Large intestine (tissue), 3 donors: ENCODE results near the gene DUSP18. TPM values are rescaled to one million over a fixed set of nuclear protein-coding genes. Genes with fewer than 3 reads are reported as not detected.
"Not testable (repeated sequence)": the region's sequence is repeated elsewhere in the genome, so short reads cannot be mapped to it uniquely, and the experiment has no call there.

Experiments
- DNase-seq, 2 donors: peaks; one replicate each; pipeline versions ENCODE4 v3.0.0 to v3.0.0-alpha.2; 2013
- H3K27ac ChIP-seq: one replicate; pipeline ENCODE4 v1.5.1; 2013; ENCODE audit warnings: low read length
- H3K27me3 ChIP-seq: 2 replicates; pipeline ENCODE4 v1.6.1; 2013; ENCODE audit warnings: low read length; ENCODE audit not compliant: control insufficient read depth, insufficient read depth
- H3K36me3 ChIP-seq: 2 replicates; pipeline ENCODE4 v1.6.1; 2013; ENCODE audit warnings: low read length; ENCODE audit not compliant: control insufficient read depth, insufficient read depth
- H3K4me1 ChIP-seq: one replicate; pipeline ENCODE4 v1.6.1; 2013; ENCODE audit warnings: low read length; ENCODE audit not compliant: control insufficient read depth, insufficient read depth
- H3K4me3 ChIP-seq: one replicate; pipeline ENCODE4 v1.5.1; 2013; ENCODE audit warnings: low read length
- H3K9me3 ChIP-seq: one replicate; pipeline ENCODE4 v1.6.1; 2013; ENCODE audit warnings: mild to moderate bottlenecking, low read depth, low read length, moderate library complexity; ENCODE audit not compliant: control insufficient read depth
- WGBS: methylation state at CpG from one replicate; pipeline ENCODE4 v1.1.5; 2013; ENCODE audit warnings: low lambda C conversion rate; ENCODE audit not compliant: insufficient coverage; 5-methylcytosine and 5-hydroxymethylcytosine counted together
- polyA plus RNA-seq: library from polyadenylated mRNA; unstranded; fragments of 120-200 nt; gene quantifications from one replicate; pipeline ENCODE4 v1.2.1, GENCODE V29; 2013

Gene DUSP18
- polyA plus RNA-seq, 1 donor = 11.3 TPM

GRCh38 chr22:30679895-30680690, 12.4 kb upstream of the DUSP18 start:
- H3K27me3 ChIP-seq, DNase-seq, H3K4me1 ChIP-seq, H3K36me3 ChIP-seq, H3K27ac ChIP-seq, H3K9me3 ChIP-seq, H3K4me3 ChIP-seq: not testable (repeated sequence)
- 25% methylated on average over 1 of the region's 12 CpGs for WGBS

GRCh38 chr22:30676565-30676964, 8.9 kb upstream of the DUSP18 start:
- not testable (repeated sequence) for H3K4me1 ChIP-seq, H3K9me3 ChIP-seq, H3K27me3 ChIP-seq, H3K4me3 ChIP-seq, DNase-seq, H3K36me3 ChIP-seq, H3K27ac ChIP-seq
- WGBS = 100% methylated on average over 1 of the region's 3 CpGs

DNA sequence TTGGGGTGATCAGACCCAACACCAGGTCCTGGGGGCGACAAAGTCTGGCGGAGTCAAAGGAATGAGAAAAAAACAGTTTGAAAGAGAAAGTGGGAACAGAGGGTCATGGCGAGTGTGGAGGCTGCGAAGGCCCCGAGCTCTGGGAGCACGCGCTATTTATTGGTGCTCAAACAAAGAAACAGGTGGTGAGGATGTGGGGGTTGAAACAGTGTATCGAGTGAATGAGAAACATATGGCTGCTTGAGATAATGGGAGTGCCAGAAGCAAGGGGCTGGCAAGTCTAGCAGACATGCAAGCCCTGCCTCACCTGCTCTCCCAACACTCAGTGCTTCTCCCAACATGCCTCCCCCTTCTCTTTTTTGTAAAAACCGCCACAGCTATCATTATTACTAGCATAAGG, 7.8 kb upstream of the DUSP18 start:
- peak in 1 of 2 donors; percentile 41 for DNase-seq

GRCh38 chr22:30674482-30674881, 6.8 kb upstream of the DUSP18 start:
- Histone ChIP-seq H3K36me3 (no peaks in the 10 kb centered on the region), H3K4me3 (no peak overlapping the region), H3K4me1 (no peaks in the 10 kb centered on the region), H3K27ac (no peak overlapping the region), H3K9me3 (no peaks in the 10 kb centered on the region), H3K27me3 (no peaks in the 10 kb centered on the region)
- whole genome bisulfite sequencing = 83% methylated on average over 1 of the region's 6 CpGs
- DNase-seq = no peak

More for the DNA sequence above, 7.8 kb upstream of the DUSP18 start:
- no CpG with 5 or more reads among the region's 9 CpGs for WGBS
- Histone ChIP-seq H3K27ac (no peak overlapping the region), H3K4me3 (no peak overlapping the region), H3K4me1 (no peaks in the 10 kb centered on the region), H3K36me3 (no peaks in the 10 kb centered on the region), H3K27me3 (no peaks in the 10 kb centered on the region), H3K9me3 (no peaks in the 10 kb centered on the region)

DNA sequence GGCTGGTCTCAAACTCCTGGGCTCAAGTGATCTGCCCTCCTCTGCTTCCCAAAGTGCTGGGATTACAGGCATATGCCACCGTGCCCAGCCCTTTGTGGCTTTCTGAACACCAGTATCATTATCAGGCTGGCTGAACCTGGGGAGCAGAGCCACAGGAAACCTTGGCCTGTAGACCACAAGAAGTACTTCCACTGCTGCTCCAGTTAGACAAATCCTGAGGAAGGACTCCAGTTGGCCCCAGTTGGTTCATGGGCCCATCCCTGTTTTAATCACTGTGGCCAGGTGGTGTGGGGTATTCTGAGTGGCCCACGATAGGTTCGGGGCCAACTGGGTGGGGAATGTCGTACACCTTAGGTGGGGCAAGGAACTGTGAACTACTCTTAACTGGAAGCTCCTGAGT, 5.5 kb upstream of the DUSP18 start:
- no CpG with 5 or more reads among the region's 4 CpGs for WGBS
- H3K4me3 ChIP-seq = no peak overlapping the region
- peaks cover 5% of the 10 kb centered on the region for H3K4me1 ChIP-seq
- no peaks in the 10 kb centered on the region for H3K36me3 ChIP-seq
- H3K9me3 ChIP-seq = no peaks in the 10 kb centered on the region
- no peak for DNase-seq
- no peaks in the 10 kb centered on the region for H3K27me3 ChIP-seq
- H3K27ac ChIP-seq = no peak overlapping the region

- H3K36me3 ChIP-seq = no peaks in the 10 kb centered on the region
- H3K4me3 ChIP-seq = no peak overlapping the region
- peaks cover 10% of the 10 kb centered on the region for H3K4me1 ChIP-seq
- no peak overlapping the region for H3K27ac ChIP-seq
- no peak for DNase-seq
- no CpG with 5 or more reads among the region's 3 CpGs for WGBS
- H3K9me3 ChIP-seq = no peaks in the 10 kb centered on the region
- no peaks in the 10 kb centered on the region for H3K27me3 ChIP-seq
Observed at GRCh38 chr22:30671071-30671470, 3.4 kb upstream of the DUSP18 start.

- DNase-seq = no peak
- peak overlapping the region; percentile 92 for H3K27ac ChIP-seq
Observed at GRCh38 chr22:30668386-30668710, 673 bp upstream of the DUSP18 start.

DNA sequence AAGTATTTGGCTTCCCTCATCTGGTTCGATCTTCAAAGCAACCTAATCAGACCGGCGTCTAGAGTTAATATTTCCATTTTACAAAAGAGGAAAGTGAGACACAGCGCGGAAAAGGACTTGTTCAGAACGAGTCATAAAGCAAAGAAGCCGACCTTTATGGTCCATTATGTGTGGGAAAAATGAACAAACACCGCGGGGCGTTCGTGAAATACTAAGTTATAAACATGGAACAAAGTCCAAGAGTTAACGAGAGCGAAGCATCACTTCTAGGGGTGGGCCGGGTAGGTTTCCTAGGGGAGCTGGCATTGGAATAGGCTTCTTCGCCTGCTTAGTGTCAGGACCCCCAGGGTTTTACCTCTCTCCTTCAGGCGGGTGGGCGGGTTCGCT, 575 bp downstream of the DUSP18 start:
- WGBS = no CpG with 5 or more reads among the region's 18 CpGs
- Histone ChIP-seq H3K4me1 (peaks cover 12% of the 10 kb centered on the region), H3K27me3 (no peaks in the 10 kb centered on the region), H3K4me3 (peak overlapping the region; percentile 65), H3K36me3 (peaks cover 14% of the 10 kb centered on the region), H3K9me3 (no peaks in the 10 kb centered on the region), H3K27ac (peak overlapping the region; percentile 92)
- peak; percentile 78 to 92 for DNase-seq

More at GRCh38 chr22:30668386-30668710, 673 bp upstream of the DUSP18 start:
- H3K27me3 ChIP-seq = no peaks in the 10 kb centered on the region
- peaks cover 5% of the 10 kb centered on the region for H3K36me3 ChIP-seq
- H3K4me3 ChIP-seq = peak overlapping the region; percentile 65
- peaks cover 12% of the 10 kb centered on the region for H3K4me1 ChIP-seq
- no peaks in the 10 kb centered on the region for H3K9me3 ChIP-seq
- WGBS = no CpG with 5 or more reads among the region's 10 CpGs

DNA sequence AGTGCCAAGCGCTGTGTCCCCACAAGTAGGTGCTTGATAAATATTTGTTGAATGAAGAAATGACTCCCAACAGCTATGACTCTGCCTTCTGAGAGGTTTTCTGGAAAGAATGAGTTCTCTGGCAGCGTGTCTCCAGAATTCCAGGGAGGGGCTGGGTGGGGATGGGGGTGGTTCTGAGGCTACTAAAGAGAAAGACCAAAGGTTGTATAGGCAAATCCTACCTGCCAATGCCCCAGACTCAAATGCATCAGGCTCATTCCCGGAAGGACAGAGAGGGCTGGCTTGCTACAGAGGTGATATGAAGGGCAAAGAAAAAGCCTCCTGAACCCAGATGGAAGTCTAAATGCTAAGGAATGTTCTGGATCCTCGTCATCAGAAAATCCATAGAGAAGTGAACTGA, 1.9 kb downstream of the DUSP18 start:
- H3K4me3 ChIP-seq = no peak overlapping the region
- H3K27ac ChIP-seq = no peak overlapping the region
- H3K4me1 ChIP-seq = peaks cover 12% of the 10 kb centered on the region
- H3K27me3 ChIP-seq = no peaks in the 10 kb centered on the region
- H3K9me3 ChIP-seq = no peaks in the 10 kb centered on the region
- H3K36me3 ChIP-seq = peaks cover 16% of the 10 kb centered on the region
- no peak for DNase-seq
- no CpG with 5 or more reads among the region's 4 CpGs for WGBS

GRCh38 chr22:30665266-30665665, 2.4 kb downstream of the DUSP18 start:
- 78% methylated on average over 1 of the region's 2 CpGs for WGBS
- DNase-seq = no peak
- Histone ChIP-seq H3K4me3 (no peak overlapping the region), H3K4me1 (peaks cover 12% of the 10 kb centered on the region), H3K27ac (no peak overlapping the region), H3K36me3 (peaks cover 16% of the 10 kb centered on the region), H3K27me3 (no peaks in the 10 kb centered on the region), H3K9me3 (no peaks in the 10 kb centered on the region)

DNA sequence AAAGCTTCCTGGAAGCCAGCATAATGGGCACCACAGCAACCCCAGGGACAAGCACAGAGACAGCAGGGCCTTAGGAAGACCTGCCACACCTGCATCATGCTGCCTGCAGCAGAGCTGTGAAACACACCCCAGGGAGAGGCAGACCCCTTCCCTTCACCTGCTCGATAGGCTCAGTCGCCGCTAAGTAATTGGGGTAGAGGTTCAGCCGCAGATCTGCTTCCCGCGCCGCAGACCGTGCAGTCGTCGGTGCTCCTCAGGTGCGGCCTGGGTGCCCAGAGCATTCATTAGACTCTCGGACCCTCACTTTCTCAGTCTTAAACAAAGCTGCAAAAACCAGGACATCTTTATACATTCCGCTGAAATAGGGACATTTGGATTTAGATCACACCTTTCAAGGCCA, 2.9 kb downstream of the DUSP18 start:
- Histone ChIP-seq H3K27ac (no peak overlapping the region), H3K36me3 (peaks cover 16% of the 10 kb centered on the region), H3K27me3 (no peaks in the 10 kb centered on the region), H3K4me1 (peaks cover 12% of the 10 kb centered on the region), H3K4me3 (no peak overlapping the region), H3K9me3 (no peaks in the 10 kb centered on the region)
- no peak for DNase-seq
- no CpG with 5 or more reads among the region's 13 CpGs for WGBS
